Measurements from ENCODE around the gene HOXC10.

HOXC10 gene

DNA sequence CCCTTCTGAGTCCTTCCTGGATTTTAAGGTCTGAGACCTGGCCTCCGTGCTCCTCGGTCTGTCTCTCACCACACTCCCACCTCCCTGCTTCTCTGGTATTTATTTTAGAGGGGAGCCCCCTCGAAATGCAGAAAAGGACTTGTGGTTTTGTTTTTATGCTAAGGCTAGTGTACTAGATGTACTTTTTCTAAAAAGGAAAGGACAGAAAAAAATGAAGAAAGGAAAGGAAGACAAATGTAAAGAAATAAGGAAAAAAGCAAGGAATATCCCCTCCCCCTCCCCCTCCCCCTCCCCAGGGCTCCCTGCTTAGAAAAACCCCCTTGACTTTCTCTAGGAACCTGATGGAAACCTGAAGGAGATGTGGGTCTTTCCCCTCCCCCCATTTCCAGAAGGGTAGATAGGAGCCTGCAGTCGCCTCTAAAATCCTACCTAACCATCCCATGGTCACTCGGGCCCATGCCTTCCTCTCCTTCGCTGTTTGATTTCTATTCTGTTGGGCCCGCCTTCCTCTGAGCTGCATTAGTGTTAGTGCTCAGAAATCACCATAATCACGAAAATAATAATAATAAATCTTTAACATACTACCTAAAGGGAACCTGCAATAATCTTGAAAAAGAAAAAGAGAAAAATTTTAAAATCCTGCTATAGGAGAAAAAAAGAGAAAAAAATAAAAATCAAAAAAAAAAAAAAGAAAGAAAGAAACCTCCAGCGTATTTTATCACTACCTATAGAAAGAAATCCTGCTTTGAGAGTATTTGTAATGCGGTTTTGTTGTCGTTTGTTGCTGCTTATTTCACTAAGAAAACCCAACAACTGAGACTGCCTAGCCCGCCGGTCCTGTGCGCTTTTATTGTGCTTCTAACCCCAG, 27.0 kb downstream of the HOXC10 start:
- Histone ChIP-seq H3K4me3 (ENCODE audit: low read length) (no peak overlapping the region), H4K20me1 (ENCODE audit: control insufficient read depth, insufficient read depth, low read depth, low read length) (no peaks in the 10 kb centered on the region), H3F3A (ENCODE audit: control insufficient read depth, insufficient read depth) (no peaks in the 10 kb centered on the region; the same call in 1 of the 2 replicates), H3K9me3 (ENCODE audit: control insufficient read depth, insufficient read depth, low read length) (no peaks in the 10 kb centered on the region), H3K9me2 (replicated peaks; ENCODE audit: control insufficient read depth, low read length) (no peaks in the 10 kb centered on the region), H3K27me3 (ENCODE audit: control insufficient read depth, low read length) (peaks cover 87% of the 10 kb centered on the region), H3K4me2 (ENCODE audit: low read length) (peak overlapping the region; percentile 5; the same call in 1 of the 2 replicates), H3K79me2 (ENCODE audit: control insufficient read depth, low read length) (no peaks in the 10 kb centered on the region), H3K27ac (ENCODE audit: low read depth, low read length) (no peak overlapping the region), H3K4me1 (ENCODE audit: control insufficient read depth, low read length) (peaks cover 10% of the 10 kb centered on the region), H3K36me3 (ENCODE audit: control insufficient read depth, low read length) (no peaks in the 10 kb centered on the region)
- TF ChIP-seq, protein P1, sequence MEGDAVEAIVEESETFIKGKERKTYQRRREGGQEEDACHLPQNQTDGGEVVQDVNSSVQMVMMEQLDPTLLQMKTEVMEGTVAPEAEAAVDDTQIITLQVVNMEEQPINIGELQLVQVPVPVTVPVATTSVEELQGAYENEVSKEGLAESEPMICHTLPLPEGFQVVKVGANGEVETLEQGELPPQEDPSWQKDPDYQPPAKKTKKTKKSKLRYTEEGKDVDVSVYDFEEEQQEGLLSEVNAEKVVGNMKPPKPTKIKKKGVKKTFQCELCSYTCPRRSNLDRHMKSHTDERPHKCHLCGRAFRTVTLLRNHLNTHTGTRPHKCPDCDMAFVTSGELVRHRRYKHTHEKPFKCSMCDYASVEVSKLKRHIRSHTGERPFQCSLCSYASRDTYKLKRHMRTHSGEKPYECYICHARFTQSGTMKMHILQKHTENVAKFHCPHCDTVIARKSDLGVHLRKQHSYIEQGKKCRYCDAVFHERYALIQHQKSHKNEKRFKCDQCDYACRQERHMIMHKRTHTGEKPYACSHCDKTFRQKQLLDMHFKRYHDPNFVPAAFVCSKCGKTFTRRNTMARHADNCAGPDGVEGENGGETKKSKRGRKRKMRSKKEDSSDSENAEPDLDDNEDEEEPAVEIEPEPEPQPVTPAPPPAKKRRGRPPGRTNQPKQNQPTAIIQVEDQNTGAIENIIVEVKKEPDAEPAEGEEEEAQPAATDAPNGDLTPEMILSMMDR (IDR thresholded peaks at IDR 0.05; ENCODE audit: low read depth, low read length, poor library complexity, severe bottlenecking): no peak
- no peak for TF ChIP-seq EZH2phosphoT487 (IDR thresholded peaks at IDR 0.05; ENCODE audit: borderline replicate concordance, low read length)

- H3K4me1 ChIP-seq (ENCODE audit: control insufficient read depth, low read length): peaks cover 7% of the 10 kb centered on the region; the same call in 1 of the 2 replicates
Measured at GRCh38 chr12:54012631-54013409, 27.9 kb downstream of the HOXC10 start.

DNA sequence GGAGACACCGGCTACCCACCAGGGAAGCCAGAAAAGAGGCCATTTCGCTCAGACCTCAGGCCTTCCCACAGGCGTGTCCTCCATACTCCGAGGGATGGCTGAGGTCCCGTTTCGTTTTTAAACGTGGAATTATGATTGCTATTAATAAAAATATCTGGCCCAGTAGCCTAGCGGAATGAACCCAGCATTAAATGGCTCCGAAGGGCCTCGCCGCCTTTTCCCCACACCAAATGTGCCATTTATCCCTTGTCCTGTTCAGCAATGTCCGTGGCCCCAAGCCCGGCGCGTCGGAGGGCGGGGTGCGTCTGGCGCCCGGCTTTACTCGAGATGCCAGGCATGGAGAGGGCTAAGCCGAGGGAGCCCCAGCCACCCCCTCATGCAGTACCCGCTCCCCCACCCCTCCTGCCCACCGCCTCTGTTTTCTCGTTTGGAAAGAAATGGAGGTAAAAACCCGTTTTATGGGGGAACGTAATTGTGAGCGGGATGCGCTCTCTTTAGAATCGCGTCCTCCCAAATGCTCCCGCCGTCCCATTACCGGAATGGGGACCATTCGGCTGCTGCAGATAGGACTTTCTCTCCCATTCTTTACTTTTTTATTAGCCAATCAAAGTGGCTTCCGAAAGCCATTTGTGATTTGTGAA, 29.6 kb downstream of the HOXC10 start:
- Histone ChIP-seq H3K9me2 (replicated peaks; ENCODE audit: control insufficient read depth, low read length) (no peaks in the 10 kb centered on the region), H3K79me2 (ENCODE audit: control insufficient read depth, low read length) (0 out of 2 replicates have a peak, but pooled peaks cover 4% of the 10 kb centered on the region), H3K4me3 (ENCODE audit: low read length) (no peak overlapping the region), H3K27me3 (ENCODE audit: control insufficient read depth, low read length) (peaks cover 63% of the 10 kb centered on the region), H3K36me3 (ENCODE audit: control insufficient read depth, low read length) (no peaks in the 10 kb centered on the region), H4K20me1 (ENCODE audit: control insufficient read depth, insufficient read depth, low read depth, low read length) (no peaks in the 10 kb centered on the region), H3K4me1 (ENCODE audit: control insufficient read depth, low read length) (peaks cover 16% of the 10 kb centered on the region), H3F3A (ENCODE audit: control insufficient read depth, insufficient read depth) (no peaks in the 10 kb centered on the region; the same call in 1 of the 2 replicates), H3K27ac (ENCODE audit: low read depth, low read length) (no peak overlapping the region), H3K4me2 (ENCODE audit: low read length) (no peak overlapping the region), H3K9me3 (ENCODE audit: control insufficient read depth, insufficient read depth, low read length) (no peaks in the 10 kb centered on the region)
- TF ChIP-seq EZH2phosphoT487 (IDR thresholded peaks at IDR 0.05; ENCODE audit: borderline replicate concordance, low read length): no peak; the same call in 1 of the 2 replicates
- TF ChIP-seq, protein P1 (IDR thresholded peaks at IDR 0.05; ENCODE audit: low read depth, low read length, poor library complexity, severe bottlenecking): no peak

More at GRCh38 chr12:54012631-54013409, 27.9 kb downstream of the HOXC10 start:
- TF ChIP-seq EZH2phosphoT487 (IDR thresholded peaks at IDR 0.05; ENCODE audit: borderline replicate concordance, low read length): no peak
- TF ChIP-seq, protein P1 (IDR thresholded peaks at IDR 0.05; ENCODE audit: low read depth, low read length, poor library complexity, severe bottlenecking): no peak
- Histone ChIP-seq H3F3A (ENCODE audit: control insufficient read depth, insufficient read depth) (no peaks in the 10 kb centered on the region; the same call in 1 of the 2 replicates), H3K79me2 (ENCODE audit: control insufficient read depth, low read length) (no peaks in the 10 kb centered on the region), H3K27ac (ENCODE audit: low read depth, low read length) (no peak overlapping the region), H4K20me1 (ENCODE audit: control insufficient read depth, insufficient read depth, low read depth, low read length) (no peaks in the 10 kb centered on the region), H3K27me3 (ENCODE audit: control insufficient read depth, low read length) (peaks cover 78% of the 10 kb centered on the region), H3K4me2 (ENCODE audit: low read length) (no peak overlapping the region), H3K9me2 (replicated peaks; ENCODE audit: control insufficient read depth, low read length) (no peaks in the 10 kb centered on the region), H3K4me3 (ENCODE audit: low read length) (no peak overlapping the region), H3K9me3 (ENCODE audit: control insufficient read depth, insufficient read depth, low read length) (no peaks in the 10 kb centered on the region), H3K36me3 (ENCODE audit: control insufficient read depth, low read length) (no peaks in the 10 kb centered on the region)

All from DOHH2 (cell line).